Keratinocyte (primary cell): Measurements from ENCODE around the gene RALGAPA2. TPM values are rescaled to one million over a fixed set of nuclear protein-coding genes. Genes with fewer than 3 reads are reported as not detected.

Experiments used
- DNase-seq: peaks from one replicate; pipeline ENCODE4 v3.0.0-alpha.2; 2011; ENCODE audit warnings: low read depth, missing footprints, low spot score
- FAIRE-seq: peaks from 2 replicates; lab custom pipeline; 2011; peaks lifted over from hg19 to GRCh38; lab: Jason Lieb, UNC
- H2AFZ ChIP-seq: 2 replicates; pipeline ENCODE4 v1.6.0; 2012; ENCODE audit warnings: low read length, control low read depth, inconsistent platforms; ENCODE audit not compliant: control insufficient read depth
- H3K27ac ChIP-seq: 2 replicates; pipeline ENCODE4 v1.5.1; 2011; ENCODE audit warnings: low read length; ENCODE audit not compliant: control insufficient read depth, insufficient read depth
- H3K27me3 ChIP-seq: 3 replicates; pipeline ENCODE4 v1.6.0; 2011; ENCODE audit warnings: low read length; ENCODE audit not compliant: control insufficient read depth, insufficient read depth; ENCODE audit errors: extremely low read depth
- H3K36me3 ChIP-seq, 2 experiments: 2 replicates in 1 of 2; 3 replicates in 1 of 2; pipeline ENCODE4 v1.5.1; 2011; ENCODE audit warnings: low read length in 2 of 2, mild to moderate bottlenecking in 1 of 2; ENCODE audit not compliant: control insufficient read depth in 2 of 2, insufficient read depth in 2 of 2; ENCODE audit errors: extremely low read depth in 1 of 2
- H3K4me1 ChIP-seq: 3 replicates; pipeline ENCODE4 v1.5.1; 2011; ENCODE audit warnings: low read length; ENCODE audit not compliant: control insufficient read depth, insufficient read depth; ENCODE audit errors: extremely low read depth
- H3K4me2 ChIP-seq: 3 replicates; pipeline ENCODE4 v1.6.0; 2011; ENCODE audit warnings: low read depth, low read length; ENCODE audit not compliant: control insufficient read depth, insufficient read depth; ENCODE audit errors: extremely low read depth
- H3K4me3 ChIP-seq, 3 experiments: fragments of 200-600 bp in 1 of 3; sonication (generic) in 1 of 3; 2 replicates in 2 of 3; 3 replicates in 1 of 3; pipeline ENCODE4 v1.5.1; 2011 to 2016; ENCODE audit warnings: low read length in 3 of 3, mild to moderate bottlenecking in 3 of 3, control low read depth in 2 of 3, inconsistent platforms in 1 of 3, low read depth in 1 of 3, mixed read lengths in 1 of 3, mixed run types in 1 of 3, moderate library complexity in 1 of 3; ENCODE audit not compliant: control insufficient read depth in 2 of 3, insufficient read depth in 2 of 3; ENCODE audit errors: extremely low read depth in 1 of 3
- H3K79me2 ChIP-seq: 2 replicates; pipeline ENCODE4 v1.6.0; 2012; ENCODE audit warnings: low read length; ENCODE audit not compliant: control insufficient read depth, insufficient read depth
- H3K9ac ChIP-seq: 3 replicates; pipeline ENCODE4 v1.6.0; 2011; ENCODE audit warnings: low read length; ENCODE audit not compliant: control insufficient read depth, insufficient read depth; ENCODE audit errors: extremely low read depth
- H3K9me1 ChIP-seq: 3 replicates; pipeline ENCODE4 v1.6.0; 2011; ENCODE audit warnings: low read length; ENCODE audit not compliant: control insufficient read depth, insufficient read depth; ENCODE audit errors: extremely low read depth
- H3K9me3 ChIP-seq: 2 replicates; pipeline ENCODE4 v1.5.1; 2012; ENCODE audit warnings: low read depth, low read length; ENCODE audit not compliant: control insufficient read depth
- H4K20me1 ChIP-seq: 3 replicates; pipeline ENCODE4 v1.6.0; 2011; ENCODE audit warnings: low read length; ENCODE audit not compliant: control insufficient read depth, insufficient read depth; ENCODE audit errors: extremely low read depth
- CTCF ChIP-seq, 3 experiments: IDR thresholded peaks in 1 of 3; conservative IDR thresholded peaks in 1 of 3; optimal IDR thresholded peaks in 1 of 3; 2 replicates in 2 of 3; 3 replicates in 1 of 3; pipeline versions ENCODE3 to v1.5.1; 2011; ENCODE audit warnings: low read length in 3 of 3, mild to moderate bottlenecking in 3 of 3, moderate library complexity in 2 of 3, control low read depth in 1 of 3, inconsistent platforms in 1 of 3; ENCODE audit not compliant: insufficient read depth in 2 of 3; ENCODE audit errors: extremely low read depth in 1 of 3
- EZH2 ChIP-seq: IDR thresholded peaks from one replicate; pipeline ENCODE4 v1.6.1; 2012; ENCODE audit warnings: inconsistent platforms, mild to moderate bottlenecking, low read length, moderate library complexity
- dilution Hi-C: fragments of 300-500 bp; cut with MboI; formaldehyde crosslinking; loops from one replicate; pipeline ENCODE4 v1.7.0; 2020; ENCODE audit warnings: low sequenced_read_pairs; ENCODE audit not compliant: extremely low pct_ligation_motif_present
- polyA plus RNA-seq, 5 experiments: library from polyadenylated mRNA; depleted of rRNA in 3 of 5; stranded (reverse) in 3 of 5; stranded (forward) in 1 of 5; unstranded in 1 of 5; fragments of >200 nt; gene quantifications; 1 replicate in 1 of 5; 2 replicates in 3 of 5; 3 replicates in 1 of 5; pipeline versions ENCODE4 v1.2.1 to v1.2.3, GENCODE V29; 2011 to 2012; ENCODE audit warnings: missing spikeins in 2 of 5, low read depth in 1 of 5, low replicate concordance in 1 of 5

Gene RALGAPA2
- polyA plus RNA-seq, 1 donor (not counting 4 experiments of a cell fraction or from before 2014, with no cell fraction given): 3.2 TPM

GRCh38 chr20:20713244-20713765, 861 bp upstream of the RALGAPA2 start:
- dilution Hi-C loops: no loop called here
- FAIRE-seq: no peak
- Histone ChIP-seq H3K4me1 (peaks cover 17% of the 10 kb centered on the region), H3K9ac (peak overlapping the region; percentile 76), H3K79me2 (peaks cover 9% of the 10 kb centered on the region), H4K20me1 (no peaks in the 10 kb centered on the region), H3K9me1 (no peaks in the 10 kb centered on the region), H3K4me2 (peak overlapping the region; percentile 84), H3K4me3 (peak overlapping the region; percentile 66 to 90 (median 89)), H3K27ac (peak overlapping the region; percentile 80), H3K9me3 (no peaks in the 10 kb centered on the region), H3K36me3 (no peaks in the 10 kb centered on the region), H2AFZ (peak overlapping the region; percentile 92), H3K27me3 (no peaks in the 10 kb centered on the region)
- DNase-seq: no peak
- TF ChIP-seq CTCF (optimal IDR thresholded peaks at IDR 0.05 in 1 of 3, IDR thresholded peaks at IDR 0.05 in 1 of 3, conservative IDR thresholded peaks at IDR 0.05 in 1 of 3; ENCODE audit: extremely low read depth in 1 of 3, insufficient read depth in 2 of 3, low read length in 3 of 3) (no peak), EZH2 (no peak)

GRCh38 chr20:20712004-20712473, 405 bp downstream of the RALGAPA2 start:
- H4K20me1 ChIP-seq: no peaks in the 10 kb centered on the region
- peak overlapping the region; percentile 80 for H3K27ac ChIP-seq
- no peaks in the 10 kb centered on the region for H3K9me1 ChIP-seq
- H3K79me2 ChIP-seq: peaks cover 9% of the 10 kb centered on the region
- peaks cover 17% of the 10 kb centered on the region for H3K4me1 ChIP-seq
- H3K27me3 ChIP-seq: no peaks in the 10 kb centered on the region
- peak overlapping the region; percentile 87 for H2AFZ ChIP-seq
- dilution Hi-C loops: no loop called here
- H3K36me3 ChIP-seq: no peaks in the 10 kb centered on the region
- DNase-seq (no peak), FAIRE-seq (no peak)
- H3K9ac ChIP-seq: peak overlapping the region; percentile 76
- H3K9me3 ChIP-seq: no peaks in the 10 kb centered on the region
- H3K4me2 ChIP-seq: peak overlapping the region; percentile 91
- H3K4me3 ChIP-seq: peak overlapping the region; percentile 66 to 90 (median 89)
- TF ChIP-seq EZH2 (no peak), CTCF (optimal IDR thresholded peaks at IDR 0.05 in 1 of 3, IDR thresholded peaks at IDR 0.05 in 1 of 3, conservative IDR thresholded peaks at IDR 0.05 in 1 of 3; ENCODE audit: extremely low read depth in 1 of 3, insufficient read depth in 2 of 3, low read length in 3 of 3) (no peak)
